Eye (tissue), 1 donor: ENCODE results near the gene KRT33B.

Experiments
- DNase-seq: peaks from one replicate; pipeline ENCODE4 v3.0.0-alpha.2; 2015

Gene KRT33B

GRCh38 chr17:41322903-41323895 lies 46.4 kb downstream of the KRT33B start:
- no peak for DNase-seq

GRCh38 chr17:41322094-41322902 lies 47.3 kb downstream of the KRT33B start:
- DNase-seq, result peak; percentile 62

- no peak for DNase-seq
These were observed 51.4 kb downstream of the KRT33B start for GRCh38 chr17:41318231-41318630.

- no peak for DNase-seq
These were observed 53.7 kb downstream of the KRT33B start for GRCh38 chr17:41315814-41316445.

GRCh38 chr17:41315204-41315794 lies 54.3 kb downstream of the KRT33B start, which contains the start of gene KRTAP17-1:
KRTAP17-1 (minus strand) TSS chr17:41315710; CDS start chr17:41315650, 60 bp downstream.
- no peak for DNase-seq
